Activated CD4-positive, alpha-beta T cell treated with anti-CD3 and anti-CD28 coated beads, Interleukin-2, amount 10 ng/mL, durations not matched to agents 7 days and 5 days (primary cell): ENCODE data around the gene FITM1. TPM values are rescaled to one million over a fixed set of nuclear protein-coding genes. Genes with fewer than 3 reads are reported as not detected.

Experiments used
- CTCF ChIA-PET: fragments of 350-600 bp; sonication (Branson Sonifier 250); formaldehyde crosslinking; loops from one replicate; lab custom pipeline; 2021; ENCODE audit warnings: antibody characterized with exemption; lab: Charles Lee
- POLR2A ChIA-PET: fragments of 350-600 bp; sonication (Branson Sonifier 250); formaldehyde crosslinking; loops from one replicate; lab custom pipeline; 2021; ENCODE audit warnings: antibody characterized with exemption; lab: Charles Lee
- DNase-seq: peaks from one replicate; pipeline ENCODE4 v3.0.0-alpha.2; 2020
- H3K27ac Mint-ChIP-seq: one replicate; pipeline ENCODE4 v1.8.0; 2021; ENCODE audit warnings: mild to moderate bottlenecking, moderate library complexity, mixed read lengths
- H3K27me3 Mint-ChIP-seq: one replicate; pipeline ENCODE4 v1.8.0; 2021; ENCODE audit warnings: mixed read lengths
- H3K36me3 Mint-ChIP-seq: one replicate; pipeline ENCODE4 v1.8.0; 2021; ENCODE audit warnings: low read depth, mixed read lengths
- H3K4me1 Mint-ChIP-seq: one replicate; pipeline ENCODE4 v1.8.0; 2021; ENCODE audit warnings: mixed read lengths
- H3K4me3 Mint-ChIP-seq: one replicate; pipeline ENCODE4 v1.8.0; 2021; ENCODE audit warnings: mild to moderate bottlenecking, moderate library complexity, mixed read lengths
- H3K9me3 Mint-ChIP-seq: one replicate; pipeline ENCODE4 v1.8.0; 2021; ENCODE audit warnings: mixed read lengths
- microRNA-seq: library from miRNA; unstranded; fragments of <30 nt; microRNA quantifications from one replicate; pipeline ENCODE4 v1.2.0, GENCODE V29; 2021; ENCODE audit warnings: borderline microRNAs expressed, borderline replicate concordance
- total RNA-seq, 2 experiments: library from RNA; stranded (reverse); gene quantifications; one replicate each; pipeline ENCODE4 v1.2.3, GENCODE V29; 2021

FITM1 gene
- total RNA-seq, 2 experiments from 2014 or later: 1.9 to 2.0 TPM

DNA sequence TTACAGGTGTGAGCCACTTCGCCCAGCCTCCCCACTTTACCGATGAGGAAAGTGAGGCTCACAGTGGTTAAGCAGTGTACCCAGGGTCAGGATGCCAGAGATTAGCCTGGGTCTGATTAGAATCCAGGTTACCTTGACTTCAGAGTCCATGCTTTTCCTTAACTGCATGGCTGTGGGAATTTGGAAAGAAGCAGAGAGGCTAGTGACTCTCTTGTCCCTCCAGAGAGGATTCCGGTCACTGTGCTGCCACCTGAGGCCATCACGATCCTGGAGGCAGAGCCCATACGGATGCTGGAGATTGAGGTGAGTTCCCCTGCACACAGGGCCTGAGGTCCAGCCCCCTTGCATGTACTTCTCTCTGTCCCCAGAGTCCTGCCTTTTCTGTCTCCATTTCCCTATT, 46.1 kb downstream of the FITM1 start:
- Mint-ChIP-seq H3K36me3 (peaks cover 46% of the 10 kb centered on the region), H3K27ac (no peak overlapping the region), H3K9me3 (no peaks in the 10 kb centered on the region), H3K4me1 (peaks cover 28% of the 10 kb centered on the region), H3K4me3 (no peak overlapping the region), H3K27me3 (no peaks in the 10 kb centered on the region)
- ChIA-PET CTCF (interaction anchor here (0.8 to 6.2 kb wide), 4 partner anchors 9 to 86 kb away, joined by 3 to 49 read pairs (median 8); partner anchors contain the start of gene IRF9), POLR2A (no interaction called here)
- no peak for DNase-seq

- Mint-ChIP-seq H3K36me3 (peaks cover 48% of the 10 kb centered on the region), H3K27ac (no peak overlapping the region), H3K9me3 (no peaks in the 10 kb centered on the region), H3K4me3 (no peak overlapping the region), H3K27me3 (no peaks in the 10 kb centered on the region), H3K4me1 (peaks cover 21% of the 10 kb centered on the region)
- ChIA-PET CTCF (interaction anchor here (0.8 to 6.2 kb wide), 4 partner anchors 9 to 119 kb away, joined by 3 to 49 read pairs (median 4); partner anchors contain the start of gene IRF9), POLR2A (no interaction called here)
- DNase-seq: no peak
These were observed 46.8 kb downstream of the FITM1 start for GRCh38 chr14:24177041-24177825.

- ChIA-PET CTCF (interaction anchor here (1.1 to 6.2 kb wide), 3 partner anchors 9 to 119 kb away, joined by 3 to 49 read pairs (median 4); partner anchors contain the start of gene IRF9), POLR2A (no interaction called here)
- H3K27ac Mint-ChIP-seq: no peak overlapping the region
- no peaks in the 10 kb centered on the region for H3K9me3 Mint-ChIP-seq
- peaks cover 19% of the 10 kb centered on the region for H3K4me1 Mint-ChIP-seq
- H3K27me3 Mint-ChIP-seq: no peaks in the 10 kb centered on the region
- no peak overlapping the region for H3K4me3 Mint-ChIP-seq
- DNase-seq: no peak
- peaks cover 51% of the 10 kb centered on the region for H3K36me3 Mint-ChIP-seq
These were observed 47.4 kb downstream of the FITM1 start for GRCh38 chr14:24177891-24178290.

GRCh38 chr14:24178399-24179178, 48.1 kb downstream of the FITM1 start:
- H3K9me3 Mint-ChIP-seq: no peaks in the 10 kb centered on the region
- peaks cover 14% of the 10 kb centered on the region for H3K4me1 Mint-ChIP-seq
- POLR2A ChIA-PET: no interaction called here
- H3K27ac Mint-ChIP-seq: no peak overlapping the region
- no peak overlapping the region for H3K4me3 Mint-ChIP-seq
- H3K27me3 Mint-ChIP-seq: no peaks in the 10 kb centered on the region
- DNase-seq: no peak
- H3K36me3 Mint-ChIP-seq: peaks cover 51% of the 10 kb centered on the region
- CTCF ChIA-PET: interaction anchor here (1.3 to 4.9 kb wide), 2 partner anchors 17 to 118 kb away, joined by 3 to 38 read pairs; partner anchors contain the start of gene IRF9

DNA sequence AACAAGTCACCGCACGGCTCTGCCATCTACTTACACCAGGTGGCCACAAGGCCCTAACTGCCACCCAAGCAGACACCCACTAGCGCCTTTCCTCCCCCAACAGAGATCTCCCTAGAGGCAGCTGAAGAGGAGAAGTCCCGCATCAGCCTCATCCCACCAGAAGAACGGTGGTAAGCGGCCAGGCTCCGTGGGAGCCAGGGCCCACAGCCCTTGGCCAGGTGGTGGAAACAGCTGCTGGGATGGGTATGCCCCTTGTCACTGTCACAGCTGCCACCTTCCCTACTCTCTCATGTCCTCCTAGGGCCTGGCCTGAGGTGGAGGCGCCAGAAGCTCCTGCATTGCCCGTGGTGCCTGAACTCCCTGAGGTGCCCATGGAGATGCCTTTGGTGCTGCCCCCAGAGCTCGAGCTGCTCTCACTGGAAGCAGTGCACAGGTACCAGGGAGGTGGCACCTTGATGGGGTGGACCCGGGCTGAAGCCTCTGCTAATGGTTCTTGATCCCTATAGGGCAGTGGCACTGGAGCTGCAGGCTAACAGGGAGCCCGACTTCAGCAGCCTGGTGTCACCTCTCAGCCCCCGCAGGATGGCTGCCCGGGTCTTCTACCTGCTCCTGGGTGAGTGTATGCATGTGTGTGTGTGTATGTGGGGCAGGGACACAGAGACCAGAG, 49.0 kb downstream of the FITM1 start:
- Mint-ChIP-seq H3K27ac (no peak overlapping the region), H3K36me3 (peaks cover 48% of the 10 kb centered on the region), H3K27me3 (no peaks in the 10 kb centered on the region), H3K9me3 (no peaks in the 10 kb centered on the region), H3K4me1 (peaks cover 13% of the 10 kb centered on the region), H3K4me3 (no peak overlapping the region)
- no peak for DNase-seq
- CTCF ChIA-PET: interaction anchor here (4.9 kb wide), 1 partner anchor 18 kb away, joined by 38 read pairs; the partner anchor contains the start of gene IRF9
- POLR2A ChIA-PET: no interaction called here

DNA sequence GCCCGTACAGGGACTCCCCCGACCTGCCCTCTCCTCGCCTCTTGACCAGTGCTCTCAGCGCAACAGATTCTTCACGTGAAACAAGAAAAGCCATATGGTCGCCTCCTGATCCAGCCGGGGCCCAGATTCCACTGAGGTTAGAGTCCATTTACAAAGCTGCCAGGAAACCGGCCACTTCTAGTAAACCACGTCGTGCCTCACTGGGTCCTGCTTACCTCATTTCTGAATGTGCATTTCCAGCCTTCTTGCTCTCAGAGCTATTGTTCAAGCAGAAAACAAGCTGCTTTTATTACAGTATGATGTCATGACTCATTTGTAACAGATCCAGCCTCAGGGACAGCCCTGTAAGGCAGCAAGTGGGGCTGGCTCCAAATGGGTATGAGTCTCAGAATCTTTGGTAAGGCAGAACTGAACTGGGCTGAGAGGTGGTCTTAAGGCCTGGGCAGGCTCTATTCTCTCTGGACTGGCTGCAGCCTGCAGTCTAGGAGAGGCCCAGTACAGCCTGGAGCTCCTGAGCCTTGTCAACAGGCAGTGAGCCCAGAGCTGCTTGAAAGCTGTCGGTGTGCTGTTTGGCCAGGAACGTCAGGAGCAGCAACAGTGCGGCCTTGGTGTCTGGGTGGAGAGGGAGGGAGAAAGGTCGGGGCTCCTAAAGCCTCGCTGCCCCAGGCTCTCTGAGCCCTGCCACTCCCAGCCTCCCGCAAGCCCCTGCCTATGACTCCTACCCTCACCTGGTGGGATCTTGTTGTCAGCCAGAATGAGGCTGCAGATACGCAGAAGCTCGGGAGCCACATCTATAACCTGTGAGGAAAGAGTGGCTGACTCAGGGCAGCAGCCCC, 49.7 kb downstream of the FITM1 start:
- peaks cover 46% of the 10 kb centered on the region for H3K36me3 Mint-ChIP-seq
- DNase-seq: no peak
- no peaks in the 10 kb centered on the region for H3K9me3 Mint-ChIP-seq
- CTCF ChIA-PET: interaction anchor here (0.5 to 4.9 kb wide), 4 partner anchors 11 to 19 kb away, joined by 3 to 38 read pairs (median 4); partner anchors contain the start of genes IRF9 and TM9SF1
- no peak overlapping the region for H3K27ac Mint-ChIP-seq
- H3K4me1 Mint-ChIP-seq: peaks cover 7% of the 10 kb centered on the region
- no peak overlapping the region for H3K4me3 Mint-ChIP-seq
- POLR2A ChIA-PET: interaction anchor here (0.6 kb wide), 1 partner anchor 20 kb away, joined by 5 read pairs; no protein-coding TSS in a partner anchor
- H3K27me3 Mint-ChIP-seq: no peaks in the 10 kb centered on the region

- peaks cover 49% of the 10 kb centered on the region for H3K36me3 Mint-ChIP-seq
- no peaks in the 10 kb centered on the region for H3K9me3 Mint-ChIP-seq
- no peaks in the 10 kb centered on the region for H3K27me3 Mint-ChIP-seq
- H3K27ac Mint-ChIP-seq: peak overlapping the region; percentile 6
- no peak overlapping the region for H3K4me3 Mint-ChIP-seq
- DNase-seq: no peak
- peaks cover 8% of the 10 kb centered on the region for H3K4me1 Mint-ChIP-seq
- ChIA-PET POLR2A (interaction anchor here (0.6 kb wide), 1 partner anchor 10 kb away, joined by 3 read pairs; no protein-coding TSS in a partner anchor), CTCF (interaction anchor here (0.6 to 4.9 kb wide), 6 partner anchors 11 to 250 kb away, joined by 3 to 38 read pairs (median 4); partner anchors contain the start of genes IRF9, MDP1 and TM9SF1)
These were observed 51.1 kb downstream of the FITM1 start for GRCh38 chr14:24181371-24182077.

Small RNAs within 50 kb of the gene (microRNA-seq; reads per million reads assigned to microRNA genes)
- gene MIR7703: 0.63 reads per million

Other genes with a start within 250 kb of the FITM1 start
- gene DHRS4, start 176.9 kb upstream of the FITM1 start, total RNA-seq: 10 to 100 TPM; 28.8 to 31.3 TPM
- gene DHRS4L2, start 141.7 kb upstream of the FITM1 start, total RNA-seq: 10 to 100 TPM; 22.5 to 24.8 TPM
- gene CARMIL3, start 78.7 kb upstream of the FITM1 start, total RNA-seq: 1 to 10 TPM in 1 of 2 experiments, under 1 TPM in 1; 0.83 to 1.1 TPM
- gene CPNE6, start 59.1 kb upstream of the FITM1 start, total RNA-seq: not detected
- gene PCK2, start 36.3 kb upstream of the FITM1 start, total RNA-seq: 10 to 100 TPM; 57.4 to 60.3 TPM
- gene DCAF11, start 15.9 kb upstream of the FITM1 start, total RNA-seq: 100 to 1,000 TPM; 106 to 116 TPM
- gene NRL, start 15.7 kb upstream of the FITM1 start, total RNA-seq: 1 to 10 TPM; 3.1 to 3.3 TPM
- gene PSME1, start 5.5 kb downstream of the FITM1 start, total RNA-seq: 100 to 1,000 TPM; 498 to 547 TPM
- gene EMC9, start 10.9 kb downstream of the FITM1 start, total RNA-seq: 10 to 100 TPM; 37.1 to 41.0 TPM
- 100 to 1,000 TPM; 644 to 698 TPM for gene PSME2, start 16.0 kb downstream of the FITM1 start, total RNA-seq
- gene RNF31, start 16.8 kb downstream of the FITM1 start, total RNA-seq: 100 to 1,000 TPM; 147 to 160 TPM
- 100 to 1,000 TPM; 285 to 286 TPM for gene IRF9, start 30.6 kb downstream of the FITM1 start, total RNA-seq
- 10 to 100 TPM; 52.8 to 61.0 TPM for gene REC8, start 41.4 kb downstream of the FITM1 start, total RNA-seq
- 10 to 100 TPM; 45.3 to 48.7 TPM for gene IPO4, start 58.2 kb downstream of the FITM1 start, total RNA-seq
- gene TM9SF1, start 64.8 kb downstream of the FITM1 start, total RNA-seq: 10 to 100 TPM; 28.6 to 33.2 TPM
- gene TSSK4, start 75.0 kb downstream of the FITM1 start, total RNA-seq: under 1 TPM; 0.52 to 0.60 TPM
- 10 to 100 TPM; 79.8 to 93.2 TPM for gene CHMP4A, start 82.8 kb downstream of the FITM1 start, total RNA-seq
- 10 to 100 TPM; 10.1 to 10.7 TPM for gene MDP1, start 85.4 kb downstream of the FITM1 start, total RNA-seq
- 100 to 1,000 TPM; 178 to 229 TPM for gene NEDD8, start 101.7 kb downstream of the FITM1 start, total RNA-seq
- 10 to 100 TPM; 72.0 to 74.5 TPM for gene GMPR2, start 102.3 kb downstream of the FITM1 start, total RNA-seq
- 100 to 1,000 TPM; 130 to 141 TPM for gene TINF2, start 112.0 kb downstream of the FITM1 start, total RNA-seq
- gene TGM1, start 132.5 kb downstream of the FITM1 start, total RNA-seq: 1 to 10 TPM; 6.5 TPM
- gene RABGGTA, start 140.9 kb downstream of the FITM1 start, total RNA-seq: 10 to 100 TPM; 54.8 to 55.0 TPM
- 10 to 100 TPM; 31.7 to 35.0 TPM for gene DHRS1, start 169.1 kb downstream of the FITM1 start, total RNA-seq
- gene NOP9, start 169.2 kb downstream of the FITM1 start, total RNA-seq: 10 to 100 TPM; 30.8 to 35.2 TPM
- gene CIDEB, start 177.3 kb downstream of the FITM1 start, total RNA-seq: 10 to 100 TPM; 28.7 to 30.9 TPM
- gene LTB4R2, start 179.5 kb downstream of the FITM1 start, total RNA-seq: 10 to 100 TPM; 18.6 to 21.7 TPM
- gene LTB4R, start 180.8 kb downstream of the FITM1 start, total RNA-seq: 10 to 100 TPM; 26.6 to 28.3 TPM
- gene ADCY4, start 204.4 kb downstream of the FITM1 start, total RNA-seq: 1 to 10 TPM; 4.1 to 5.3 TPM
- gene RIPK3, start 209.3 kb downstream of the FITM1 start, total RNA-seq: 10 to 100 TPM; 37.5 to 41.4 TPM
- gene NFATC4, start 237.5 kb downstream of the FITM1 start, total RNA-seq: not detected